ENCODE data around the gene RFPL4AL1. TPM values are rescaled to one million over a fixed set of nuclear protein-coding genes. Genes with fewer than 3 reads are reported as not detected.
A peak's percentile ranks its signal among the peaks of the same experiment; 100 is the strongest.
"Not testable (repeated sequence)": the region's sequence is repeated elsewhere in the genome, so short reads cannot be mapped to it uniquely, and the experiment has no call there.

Gene RFPL4AL1
- total RNA-seq, result not detected
- long read RNA-seq, result 0 reads

- intact Hi-C loops (cut with micrococcal nuclease); DNase-seq; ATAC-seq: not testable (repeated sequence)
Measured at GRCh38 chr19:55768818-55769217, at the start of gene RFPL4AL1. Gene RFPL4AL1 (plus strand): TSS chr19:55769118. CDS start chr19:55771805, 2,687 bp downstream.

GRCh38 chr19:55720214-55720746 lies 48.6 kb upstream of the RFPL4AL1 start:
- ATAC-seq (no peak), DNase-seq (no peak)
- intact Hi-C loops (cut with micrococcal nuclease), result no loop called here

GRCh38 chr19:55720801-55721200 lies 48.1 kb upstream of the RFPL4AL1 start:
- DNase-seq (no peak), ATAC-seq (no peak)
- intact Hi-C loops (cut with micrococcal nuclease), result no loop called here

- ATAC-seq (no peak), DNase-seq (no peak)
- intact Hi-C loops (cut with micrococcal nuclease), result no loop called here
Measured at GRCh38 chr19:55723491-55723890, 45.4 kb upstream of the RFPL4AL1 start.

- ATAC-seq; DNase-seq; intact Hi-C loops (cut with micrococcal nuclease): not testable (repeated sequence)
Measured at GRCh38 chr19:55730378-55730777, 38.5 kb upstream of the RFPL4AL1 start.

- ATAC-seq (no peak), DNase-seq (no peak)
Measured at GRCh38 chr19:55738302-55738701, 30.6 kb upstream of the RFPL4AL1 start, which contains the start of gene NLRP9. Gene NLRP9 (minus strand): TSS chr19:55738402. CDS start chr19:55738374, 28 bp downstream.

GRCh38 chr19:55750715-55751114 lies 18.2 kb upstream of the RFPL4AL1 start:
- ATAC-seq (no peak), DNase-seq (no peak)
- intact Hi-C loops (cut with micrococcal nuclease), result no loop called here

More at GRCh38 chr19:55738302-55738701, 30.6 kb upstream of the RFPL4AL1 start, which contains the start of gene NLRP9:
- intact Hi-C loops (cut with micrococcal nuclease), result no loop called here

- DNase-seq (no peak), ATAC-seq (no peak)
- intact Hi-C loops (cut with micrococcal nuclease), result no loop called here
Measured at GRCh38 chr19:55753401-55753800, 15.5 kb upstream of the RFPL4AL1 start.

- ATAC-seq; intact Hi-C loops (cut with micrococcal nuclease); DNase-seq: not testable (repeated sequence)
Measured at GRCh38 chr19:55756808-55757207, 12.1 kb upstream of the RFPL4AL1 start.

GRCh38 chr19:55758797-55759196 lies 10.1 kb upstream of the RFPL4AL1 start, which contains the start of gene RFPL4A:
Gene RFPL4A (plus strand): TSS chr19:55759097. CDS start chr19:55761801, 2,704 bp downstream.
- DNase-seq; intact Hi-C loops (cut with micrococcal nuclease); ATAC-seq: not testable (repeated sequence)

GRCh38 chr19:55766466-55766865 lies 2.5 kb upstream of the RFPL4AL1 start:
- no peak for DNase-seq
- ATAC-seq, result no peak
- intact Hi-C loops (cut with micrococcal nuclease), result no loop called here

GRCh38 chr19:55769632-55770031 lies 714 bp downstream of the RFPL4AL1 start:
- intact Hi-C loops (cut with micrococcal nuclease); ATAC-seq; DNase-seq: not testable (repeated sequence)

GRCh38 chr19:55777528-55777927 lies 8.6 kb downstream of the RFPL4AL1 start:
- ATAC-seq, result no peak
- intact Hi-C loops (cut with micrococcal nuclease), result no loop called here
- DNase-seq, result no peak

GRCh38 chr19:55778331-55778730 lies 9.4 kb downstream of the RFPL4AL1 start:
- intact Hi-C loops (cut with micrococcal nuclease), result no loop called here

GRCh38 chr19:55781112-55781511 lies 12.2 kb downstream of the RFPL4AL1 start:
- intact Hi-C loops (cut with micrococcal nuclease), result no loop called here
- DNase-seq, result no peak
- no peak for ATAC-seq

More at GRCh38 chr19:55778331-55778730, 9.4 kb downstream of the RFPL4AL1 start:
- no peak for DNase-seq
- ATAC-seq, result no peak

GRCh38 chr19:55795021-55795420 lies 26.1 kb downstream of the RFPL4AL1 start:
- intact Hi-C loops (cut with micrococcal nuclease), result no loop called here
- ATAC-seq, result no peak
- no peak for DNase-seq

GRCh38 chr19:55801416-55801815 lies 32.5 kb downstream of the RFPL4AL1 start:
- DNase-seq, result no peak
- intact Hi-C loops (cut with micrococcal nuclease), result no loop called here
- no peak for ATAC-seq

- ATAC-seq (no peak), DNase-seq (no peak)
- intact Hi-C loops (cut with micrococcal nuclease), result no loop called here
Measured at GRCh38 chr19:55802281-55802680, 33.4 kb downstream of the RFPL4AL1 start.

- ATAC-seq (no peak), DNase-seq (peak; percentile 34)
- intact Hi-C loops (cut with micrococcal nuclease), result no loop called here
Measured at GRCh38 chr19:55809381-55810058, 40.6 kb downstream of the RFPL4AL1 start.

- DNase-seq (no peak), ATAC-seq (no peak)
- intact Hi-C loops (cut with micrococcal nuclease), result no loop called here
Measured at GRCh38 chr19:55811340-55811739, 42.4 kb downstream of the RFPL4AL1 start.

GRCh38 chr19:55812449-55812848 lies 43.5 kb downstream of the RFPL4AL1 start:
- DNase-seq (no peak), ATAC-seq (no peak)
- intact Hi-C loops (cut with micrococcal nuclease), result no loop called here
